ENCODE results near the gene KCNJ1. TPM values are rescaled to one million over a fixed set of nuclear protein-coding genes. Genes with fewer than 3 reads are reported as not detected.

KCNJ1 gene
- polyA plus RNA-seq, 1 experiment: not detected

DNA sequence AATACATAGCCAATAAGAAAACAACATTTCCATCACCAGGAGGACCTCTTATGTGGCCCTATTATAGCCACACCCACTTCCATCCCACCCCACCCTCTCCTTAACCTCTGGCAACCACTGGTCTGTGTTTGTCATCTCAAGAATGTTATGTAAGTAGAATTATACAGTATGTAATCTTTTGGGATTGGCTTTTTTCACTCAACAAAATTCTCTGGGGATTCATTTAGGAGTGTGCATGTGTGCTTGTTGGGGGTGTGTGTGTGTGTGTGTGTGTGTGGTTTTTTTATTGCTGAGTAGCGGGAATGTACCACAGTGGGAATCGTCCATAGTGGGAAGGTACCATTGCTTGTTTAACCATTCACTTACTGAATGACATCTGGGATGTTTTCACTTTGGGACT lies 29.3 kb upstream of the KCNJ1 start:
- ChIA-PET POLR2A (no interaction called here), CTCF (no interaction called here)
- H3K27me3 ChIP-seq (ENCODE audit: control insufficient read depth, insufficient read depth, low read length): peaks cover 17% of the 10 kb centered on the region
- no peak overlapping the region for H3K4me3 ChIP-seq (ENCODE audit: low read depth, low read length)
- no peaks in the 10 kb centered on the region; the same call in 1 of the 2 replicates for H3K9me3 ChIP-seq (ENCODE audit: control insufficient read depth, insufficient read depth, low read length)
- no peak for DNase-seq (ENCODE audit: low read depth, low spot score)
- no peak for TF ChIP-seq CTCF (IDR thresholded peaks at IDR 0.05; ENCODE audit: low read depth, low read length)
- H3K27ac ChIP-seq (ENCODE audit: low read depth, low read length): no peak overlapping the region

GRCh38 chr11:128895526-128895925 lies 28.4 kb upstream of the KCNJ1 start:
- POLR2A ChIA-PET: no interaction called here
- Histone ChIP-seq H3K9me3 (ENCODE audit: control insufficient read depth, insufficient read depth, low read length) (no peaks in the 10 kb centered on the region; the same call in 1 of the 2 replicates), H3K27ac (ENCODE audit: low read depth, low read length) (no peak overlapping the region), H3K27me3 (ENCODE audit: control insufficient read depth, insufficient read depth, low read length) (peaks cover 22% of the 10 kb centered on the region), H3K4me3 (ENCODE audit: low read depth, low read length) (no peak overlapping the region)
- no peak for TF ChIP-seq CTCF (IDR thresholded peaks at IDR 0.05; ENCODE audit: low read depth, low read length)
- CTCF ChIA-PET: interaction anchor here (0.6 kb wide), 1 partner anchor 13 kb away, joined by 3 read pairs; no protein-coding TSS in a partner anchor
- no peak for DNase-seq (ENCODE audit: low read depth, low spot score)

DNA sequence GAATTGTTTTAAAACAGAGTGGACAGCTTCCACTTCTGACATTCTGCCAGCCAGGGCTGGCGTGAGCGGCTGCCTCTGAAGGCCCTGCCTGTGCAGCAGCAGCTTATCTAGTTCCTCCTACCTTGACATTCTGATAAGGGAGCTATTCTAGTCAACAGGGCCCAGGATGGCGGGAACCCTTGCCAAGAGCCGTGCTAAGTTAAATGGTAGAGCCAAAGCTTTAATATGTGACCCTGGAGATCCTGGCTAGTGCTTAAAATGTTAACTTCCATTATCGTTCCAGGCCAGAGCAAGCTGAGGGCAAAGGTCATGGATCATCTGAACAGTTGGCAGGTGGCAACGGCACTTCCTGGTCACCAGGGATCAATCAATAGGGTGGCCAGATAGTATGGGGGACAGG lies 27.6 kb upstream of the KCNJ1 start:
- CTCF ChIA-PET: interaction anchor here (1.0 to 2.0 kb wide), 2 partner anchors 9 to 11 kb away, joined by 3 to 7 read pairs; no protein-coding TSS in a partner anchor
- H3K27ac ChIP-seq (ENCODE audit: low read depth, low read length): no peak overlapping the region
- H3K4me3 ChIP-seq (ENCODE audit: low read depth, low read length): no peak overlapping the region
- no peak for DNase-seq (ENCODE audit: low read depth, low spot score)
- TF ChIP-seq CTCF (IDR thresholded peaks at IDR 0.05; ENCODE audit: low read depth, low read length): no peak
- POLR2A ChIA-PET: no interaction called here
- H3K27me3 ChIP-seq (ENCODE audit: control insufficient read depth, insufficient read depth, low read length): peaks cover 30% of the 10 kb centered on the region
- H3K9me3 ChIP-seq (ENCODE audit: control insufficient read depth, insufficient read depth, low read length): no peaks in the 10 kb centered on the region; the same call in 1 of the 2 replicates

- no peak for DNase-seq (ENCODE audit: low read depth, low spot score)
- CTCF ChIA-PET: interaction anchor here (1.0 to 2.0 kb wide), 2 partner anchors 9 to 12 kb away, joined by 3 to 7 read pairs; no protein-coding TSS in a partner anchor
- POLR2A ChIA-PET: no interaction called here
- peaks cover 34% of the 10 kb centered on the region for H3K27me3 ChIP-seq (ENCODE audit: control insufficient read depth, insufficient read depth, low read length)
- H3K27ac ChIP-seq (ENCODE audit: low read depth, low read length): no peak overlapping the region
- H3K4me3 ChIP-seq (ENCODE audit: low read depth, low read length): no peak overlapping the region
- TF ChIP-seq CTCF (IDR thresholded peaks at IDR 0.05; ENCODE audit: low read depth, low read length): no peak
- H3K9me3 ChIP-seq (ENCODE audit: control insufficient read depth, insufficient read depth, low read length): no peaks in the 10 kb centered on the region; the same call in 1 of the 2 replicates
Observed at GRCh38 chr11:128894286-128894681, 27.2 kb upstream of the KCNJ1 start.

DNA sequence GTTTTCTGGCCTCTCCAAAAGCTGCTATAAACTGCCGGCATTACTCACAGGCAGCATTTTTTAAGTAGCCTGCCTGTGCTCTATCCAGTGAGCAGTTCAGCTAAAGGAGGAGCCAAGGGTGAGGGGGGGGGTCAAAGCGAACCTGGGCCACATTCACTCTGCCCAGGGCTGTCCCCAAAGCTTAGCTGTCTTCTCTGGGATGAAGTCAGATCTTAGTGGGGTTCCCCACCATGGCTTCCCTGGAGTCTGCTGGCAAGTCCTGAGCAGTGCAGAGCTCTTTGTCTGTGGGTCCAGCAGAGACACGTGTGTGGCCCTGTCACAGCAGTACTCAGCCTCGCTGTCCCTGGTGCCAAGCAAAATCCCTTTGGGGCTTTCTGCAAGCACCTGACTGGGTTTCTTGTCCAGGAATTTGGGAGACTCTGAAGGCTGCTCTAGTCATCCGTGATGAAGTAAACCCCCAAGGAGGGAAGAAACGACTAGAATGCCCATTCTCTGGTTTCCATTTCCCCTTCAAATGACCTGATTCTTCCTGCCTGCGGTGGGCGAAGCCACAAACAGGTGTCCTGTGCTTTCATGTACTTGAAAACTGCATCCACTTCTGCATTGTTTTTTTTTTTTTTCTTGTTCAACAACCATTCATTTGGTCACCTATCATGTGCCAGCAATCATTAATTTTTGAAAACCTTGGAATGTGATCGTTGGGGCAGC lies 26.6 kb upstream of the KCNJ1 start:
- Histone ChIP-seq H3K27me3 (ENCODE audit: control insufficient read depth, insufficient read depth, low read length) (peaks cover 38% of the 10 kb centered on the region), H3K9me3 (ENCODE audit: control insufficient read depth, insufficient read depth, low read length) (no peaks in the 10 kb centered on the region; the same call in 1 of the 2 replicates), H3K27ac (ENCODE audit: low read depth, low read length) (no peak overlapping the region), H3K4me3 (ENCODE audit: low read depth, low read length) (no peak overlapping the region)
- TF ChIP-seq CTCF (IDR thresholded peaks at IDR 0.05; ENCODE audit: low read depth, low read length): no peak
- CTCF ChIA-PET: interaction anchor here (2.0 to 2.6 kb wide), 3 partner anchors 9 to 62 kb away, joined by 7 to 18 read pairs (median 17); no protein-coding TSS in a partner anchor
- POLR2A ChIA-PET: no interaction called here
- DNase-seq (ENCODE audit: low read depth, low spot score): no peak
